Measurements from ENCODE around the gene NCAPD3.
A peak's percentile ranks its signal among the peaks of the same experiment; 100 is the strongest.

Gene NCAPD3

DNA sequence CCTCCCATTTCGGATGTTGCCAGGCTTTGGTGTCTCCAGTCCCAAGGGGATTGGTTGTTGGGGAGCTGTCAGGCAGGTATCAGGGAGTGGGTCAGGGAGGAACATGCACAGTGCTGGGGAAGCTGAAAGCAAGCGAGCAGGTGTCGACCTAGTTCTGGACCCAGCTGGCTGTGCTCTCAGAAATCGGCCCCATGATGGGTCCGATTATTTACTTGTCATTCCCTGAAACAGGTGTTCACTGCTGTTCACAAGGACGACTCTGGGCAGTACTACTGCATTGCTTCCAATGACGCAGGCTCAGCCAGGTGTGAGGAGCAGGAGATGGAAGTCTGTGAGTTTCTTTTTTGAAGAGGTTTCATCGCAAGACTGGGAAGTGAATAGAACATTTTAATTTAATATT lies 78.1 kb downstream of the NCAPD3 start:
- Histone ChIP-seq H3K36me3 (ENCODE audit: insufficient read depth, low read length) (peaks cover 33% of the 10 kb centered on the region; the same call in 1 of the 2 replicates), H3K9ac (ENCODE audit: insufficient read length) (no peak overlapping the region), H3K9me3 (ENCODE audit: low read depth, low read length) (no peaks in the 10 kb centered on the region), H3K27ac (no peak overlapping the region), H3K4me3 (no peak overlapping the region)
- TF ChIP-seq FOXP2 (optimal IDR thresholded peaks at IDR 0.05; ENCODE audit: control extremely low read depth, extremely low read length, insufficient read depth): no peak
- TF ChIP-seq EZH2 (IDR thresholded peaks at IDR 0.05): no peak
- no peak for TF ChIP-seq POLR2AphosphoS5 (IDR thresholded peaks at IDR 0.05; ENCODE audit: borderline replicate concordance, low read depth, low read length)
- no peak for DNase-seq (ENCODE audit: low read depth, low spot score)

DNA sequence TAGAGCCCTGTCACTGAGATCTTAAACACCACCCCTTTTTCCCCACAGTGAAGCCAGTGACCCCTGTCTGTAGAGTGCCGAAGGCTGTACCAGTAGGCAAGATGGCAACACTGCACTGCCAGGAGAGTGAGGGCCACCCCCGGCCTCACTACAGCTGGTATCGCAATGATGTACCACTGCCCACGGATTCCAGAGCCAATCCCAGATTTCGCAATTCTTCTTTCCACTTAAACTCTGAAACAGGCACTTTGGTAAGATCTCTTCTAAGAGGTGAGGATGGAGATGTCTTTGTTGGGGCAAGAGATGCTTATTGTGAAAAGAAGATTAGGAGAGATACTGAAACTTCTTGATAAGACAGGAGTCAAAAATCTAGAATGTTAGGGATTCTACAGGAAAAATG lies 79.0 kb downstream of the NCAPD3 start:
- TF ChIP-seq POLR2AphosphoS5 (IDR thresholded peaks at IDR 0.05; ENCODE audit: borderline replicate concordance, low read depth, low read length) (no peak), FOXP2 (optimal IDR thresholded peaks at IDR 0.05; ENCODE audit: control extremely low read depth, extremely low read length, insufficient read depth) (no peak), EZH2 (IDR thresholded peaks at IDR 0.05) (no peak)
- no peak overlapping the region for H3K9ac ChIP-seq (ENCODE audit: insufficient read length)
- no peak overlapping the region for H3K4me3 ChIP-seq
- H3K9me3 ChIP-seq (ENCODE audit: low read depth, low read length): no peaks in the 10 kb centered on the region
- no peak for DNase-seq (ENCODE audit: low read depth, low spot score)
- no peak overlapping the region for H3K27ac ChIP-seq
- H3K36me3 ChIP-seq (ENCODE audit: insufficient read depth, low read length): peaks cover 28% of the 10 kb centered on the region; the same call in 1 of the 2 replicates

DNA sequence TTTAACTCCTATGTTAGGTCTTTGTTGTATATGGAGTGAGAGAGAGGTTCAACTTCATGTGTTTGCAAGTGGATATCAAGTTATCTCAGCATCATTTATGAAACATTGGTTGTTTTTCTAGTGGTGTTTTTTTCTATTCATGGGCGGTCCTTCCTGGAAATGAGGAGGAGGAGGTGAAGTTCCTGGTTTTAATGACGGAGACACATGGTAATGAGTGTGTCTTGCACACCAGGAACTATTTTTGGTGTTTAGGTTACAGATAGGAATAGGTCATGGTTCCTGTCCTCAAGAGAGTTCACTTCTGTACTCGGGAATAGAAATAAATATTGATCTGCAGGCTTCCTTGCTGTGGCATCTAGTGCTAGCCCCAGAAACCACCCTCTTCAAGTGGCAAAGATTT lies 80.0 kb downstream of the NCAPD3 start:
- no peak for TF ChIP-seq EZH2 (IDR thresholded peaks at IDR 0.05)
- no peak for TF ChIP-seq POLR2AphosphoS5 (IDR thresholded peaks at IDR 0.05; ENCODE audit: borderline replicate concordance, low read depth, low read length)
- no peak for TF ChIP-seq FOXP2 (optimal IDR thresholded peaks at IDR 0.05; ENCODE audit: control extremely low read depth, extremely low read length, insufficient read depth)
- H3K9ac ChIP-seq (ENCODE audit: insufficient read length): no peak overlapping the region
- no peak overlapping the region for H3K27ac ChIP-seq
- H3K4me3 ChIP-seq: no peak overlapping the region
- no peak for DNase-seq (ENCODE audit: low read depth, low spot score)
- H3K9me3 ChIP-seq (ENCODE audit: low read depth, low read length): no peaks in the 10 kb centered on the region
- H3K36me3 ChIP-seq (ENCODE audit: insufficient read depth, low read length): peaks cover 19% of the 10 kb centered on the region; the same call in 1 of the 2 replicates

DNA sequence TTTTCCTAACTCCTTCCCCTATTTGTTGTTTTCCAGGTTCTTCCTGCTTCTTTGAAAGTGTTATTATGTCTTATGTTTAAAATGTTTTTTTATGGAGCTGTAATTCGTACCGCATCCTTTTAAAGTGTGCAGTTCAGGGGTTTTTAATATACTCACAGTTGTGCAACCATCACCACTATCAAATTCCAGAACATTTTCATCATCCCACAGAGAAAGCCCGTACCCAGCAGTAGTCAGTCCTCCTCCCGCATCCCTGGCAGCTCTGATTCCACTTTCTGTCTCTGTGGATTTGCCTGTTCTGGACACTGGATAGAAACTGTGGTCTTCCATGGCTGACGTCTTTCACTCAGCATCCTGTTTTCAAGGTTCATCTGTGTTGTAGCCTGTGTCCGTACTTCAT lies 81.2 kb downstream of the NCAPD3 start:
- TF ChIP-seq FOXP2 (optimal IDR thresholded peaks at IDR 0.05; ENCODE audit: control extremely low read depth, extremely low read length, insufficient read depth): no peak
- TF ChIP-seq POLR2AphosphoS5 (IDR thresholded peaks at IDR 0.05; ENCODE audit: borderline replicate concordance, low read depth, low read length): 0 out of 2 replicates have a peak, but pooled peaks have one; percentile 8
- no peak for TF ChIP-seq EZH2 (IDR thresholded peaks at IDR 0.05)
- no peaks in the 10 kb centered on the region for H3K9me3 ChIP-seq (ENCODE audit: low read depth, low read length)
- H3K36me3 ChIP-seq (ENCODE audit: insufficient read depth, low read length): peaks cover 14% of the 10 kb centered on the region; the same call in 1 of the 2 replicates
- no peak overlapping the region for H3K27ac ChIP-seq
- no peak for DNase-seq (ENCODE audit: low read depth, low spot score)
- no peak overlapping the region for H3K9ac ChIP-seq (ENCODE audit: insufficient read length)
- no peak overlapping the region for H3K4me3 ChIP-seq

DNA sequence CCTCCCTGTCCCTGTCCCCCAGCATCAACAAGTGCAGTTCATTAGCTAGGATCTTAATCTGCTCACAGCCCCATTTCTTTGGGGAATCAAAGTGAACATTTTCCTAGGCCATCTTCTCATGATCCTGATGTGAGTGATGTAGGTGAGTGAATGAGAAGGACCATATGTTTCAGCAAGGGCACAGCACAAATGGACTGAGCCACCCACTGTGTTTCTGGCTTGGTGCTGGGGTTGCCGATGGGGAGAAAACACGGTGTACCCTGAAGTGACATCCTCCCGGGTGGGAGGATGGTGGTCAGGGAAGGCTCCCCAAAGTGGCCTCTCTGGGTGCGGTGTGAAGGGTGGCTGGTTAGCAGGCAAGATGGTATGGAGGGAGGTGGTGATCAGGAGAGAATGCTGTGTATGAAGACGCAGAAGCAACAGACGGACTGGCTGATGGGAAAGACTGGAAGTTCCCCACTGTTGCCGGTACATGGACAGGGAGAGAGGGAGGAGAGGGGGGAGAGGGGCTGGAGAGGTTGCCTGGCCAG lies 82.7 kb downstream of the NCAPD3 start:
- no peak for DNase-seq (ENCODE audit: low read depth, low spot score)
- Histone ChIP-seq H3K9me3 (ENCODE audit: low read depth, low read length) (no peaks in the 10 kb centered on the region), H3K9ac (ENCODE audit: insufficient read length) (no peak overlapping the region), H3K4me3 (no peak overlapping the region), H3K27ac (no peak overlapping the region), H3K36me3 (ENCODE audit: insufficient read depth, low read length) (peaks cover 6% of the 10 kb centered on the region; the same call in 1 of the 2 replicates)
- TF ChIP-seq FOXP2 (optimal IDR thresholded peaks at IDR 0.05; ENCODE audit: control extremely low read depth, extremely low read length, insufficient read depth) (no peak), EZH2 (IDR thresholded peaks at IDR 0.05) (no peak), POLR2AphosphoS5 (IDR thresholded peaks at IDR 0.05; ENCODE audit: borderline replicate concordance, low read depth, low read length) (no peak)

DNA sequence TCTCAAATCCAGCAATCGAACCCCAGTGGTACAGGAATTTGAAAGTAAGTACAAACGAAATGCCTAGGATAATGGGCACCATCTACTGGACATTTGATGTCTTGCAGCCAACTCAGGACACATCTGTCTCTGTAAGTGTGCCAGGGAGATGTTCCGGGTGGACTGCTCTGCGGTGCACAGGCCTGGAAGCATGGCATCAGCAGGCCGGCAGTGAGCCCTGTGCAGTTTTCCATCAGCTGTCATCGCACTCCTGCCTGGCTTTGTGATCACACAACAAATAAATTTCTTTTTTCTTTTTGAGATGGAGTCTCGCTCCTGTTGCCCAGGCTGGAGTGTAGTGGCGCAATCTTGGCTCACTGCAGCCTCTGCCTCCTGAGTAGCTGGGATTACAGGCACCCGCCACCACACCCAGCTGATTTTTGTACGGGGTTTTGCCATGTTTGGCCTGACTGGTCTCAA lies 83.9 kb downstream of the NCAPD3 start:
- no peak for DNase-seq (ENCODE audit: low read depth, low spot score)
- no peak for TF ChIP-seq POLR2AphosphoS5 (IDR thresholded peaks at IDR 0.05; ENCODE audit: borderline replicate concordance, low read depth, low read length)
- TF ChIP-seq FOXP2 (optimal IDR thresholded peaks at IDR 0.05; ENCODE audit: control extremely low read depth, extremely low read length, insufficient read depth): no peak
- no peak for TF ChIP-seq EZH2 (IDR thresholded peaks at IDR 0.05)

DNA sequence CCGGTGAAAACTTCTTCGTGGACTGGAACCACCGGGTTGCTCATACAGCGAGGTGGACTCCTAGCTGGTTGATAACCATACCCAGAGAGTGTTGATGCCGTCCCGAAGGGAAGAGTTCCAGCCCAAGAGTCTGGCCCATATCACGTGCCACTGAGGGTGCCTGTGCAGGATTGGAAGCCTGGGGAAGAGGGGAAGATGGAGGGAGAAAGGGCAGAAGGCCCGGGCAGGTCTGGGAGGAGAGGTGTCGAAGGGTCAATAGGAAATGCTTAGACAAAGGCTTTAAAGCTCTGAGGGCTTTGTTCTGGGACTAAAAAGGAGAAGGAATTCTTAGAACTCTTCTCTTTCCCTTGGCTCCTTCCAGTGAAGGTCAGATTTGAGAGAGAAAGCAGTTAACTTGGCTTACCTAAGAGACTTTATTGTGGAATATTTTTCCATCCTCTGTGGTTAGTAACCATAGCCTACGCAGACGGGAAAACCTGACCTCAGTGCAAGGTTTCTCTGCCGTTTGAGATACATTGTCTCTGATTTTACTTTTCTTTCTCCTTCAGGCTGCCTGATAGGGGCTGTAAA lies 84.4 kb downstream of the NCAPD3 start:
- Histone ChIP-seq H3K4me3 (no peak overlapping the region), H3K27ac (no peak overlapping the region), H3K36me3 (ENCODE audit: insufficient read depth, low read length) (no peaks in the 10 kb centered on the region; the same call in 1 of the 2 replicates), H3K9me3 (ENCODE audit: low read depth, low read length) (no peaks in the 10 kb centered on the region), H3K9ac (ENCODE audit: insufficient read length) (no peak overlapping the region)
- TF ChIP-seq POLR2AphosphoS5 (IDR thresholded peaks at IDR 0.05; ENCODE audit: borderline replicate concordance, low read depth, low read length) (no peak), FOXP2 (optimal IDR thresholded peaks at IDR 0.05; ENCODE audit: control extremely low read depth, extremely low read length, insufficient read depth) (no peak), EZH2 (IDR thresholded peaks at IDR 0.05) (no peak)
- DNase-seq (ENCODE audit: low read depth, low spot score): no peak

More for the DNA sequence above, 83.9 kb downstream of the NCAPD3 start:
- no peak overlapping the region for H3K9ac ChIP-seq (ENCODE audit: insufficient read length)
- H3K36me3 ChIP-seq (ENCODE audit: insufficient read depth, low read length): no peaks in the 10 kb centered on the region; the same call in 1 of the 2 replicates
- no peaks in the 10 kb centered on the region for H3K9me3 ChIP-seq (ENCODE audit: low read depth, low read length)
- H3K27ac ChIP-seq: no peak overlapping the region
- H3K4me3 ChIP-seq: no peak overlapping the region

GRCh38 chr11:134138376-134138775 lies 85.4 kb downstream of the NCAPD3 start:
- no peak for DNase-seq (ENCODE audit: low read depth, low spot score)
- no peak overlapping the region for H3K27ac ChIP-seq
- TF ChIP-seq EZH2 (IDR thresholded peaks at IDR 0.05): no peak
- TF ChIP-seq POLR2AphosphoS5 (IDR thresholded peaks at IDR 0.05; ENCODE audit: borderline replicate concordance, low read depth, low read length): no peak
- TF ChIP-seq FOXP2 (optimal IDR thresholded peaks at IDR 0.05; ENCODE audit: control extremely low read depth, extremely low read length, insufficient read depth): no peak
- no peak overlapping the region for H3K9ac ChIP-seq (ENCODE audit: insufficient read length)
- H3K9me3 ChIP-seq (ENCODE audit: low read depth, low read length): no peaks in the 10 kb centered on the region
- no peak overlapping the region for H3K4me3 ChIP-seq
- H3K36me3 ChIP-seq (ENCODE audit: insufficient read depth, low read length): no peaks in the 10 kb centered on the region; the same call in 1 of the 2 replicates
